Fibroblast of lung (primary cell): ENCODE data around the gene BTBD9. TPM values are rescaled to one million over a fixed set of nuclear protein-coding genes. Genes with fewer than 3 reads are reported as not detected.

Experiments
- DNase-seq, 2 donors: peaks; one replicate each; pipeline versions ENCODE4 v3.0.0 to v3.0.0-alpha.2; 2010; ENCODE audit warnings: low read depth in 2 of 2
- H2AFZ ChIP-seq: 2 replicates; pipeline ENCODE4 v1.5.1; 2012; ENCODE audit warnings: low read length, control low read depth, inconsistent platforms
- H3K27ac ChIP-seq: 2 replicates; pipeline ENCODE4 v1.5.1; 2011; ENCODE audit warnings: low read length, control low read depth; ENCODE audit not compliant: insufficient read depth
- H3K27me3 ChIP-seq: 2 replicates; pipeline ENCODE4 v1.5.1; 2011; ENCODE audit warnings: mild to moderate bottlenecking, low read length; ENCODE audit not compliant: control insufficient read depth, insufficient read depth
- H3K36me3 ChIP-seq: 2 replicates; pipeline ENCODE4 v1.5.1; 2011; ENCODE audit warnings: low read length; ENCODE audit not compliant: control insufficient read depth, insufficient read depth
- H3K4me1 ChIP-seq: 2 replicates; pipeline ENCODE4 v1.5.1; 2011; ENCODE audit warnings: low read length; ENCODE audit not compliant: control insufficient read depth, insufficient read depth; ENCODE audit errors: extremely low read depth
- H3K4me2 ChIP-seq: 2 replicates; pipeline ENCODE4 v1.5.1; 2011; ENCODE audit warnings: low read length, control low read depth; ENCODE audit not compliant: insufficient read depth; ENCODE audit errors: extremely low read depth
- H3K4me3 ChIP-seq, 4 experiments: fragments of 200-600 bp in 1 of 4; sonication (generic) in 1 of 4; replicated peaks in 1 of 4; 2 replicates each; pipeline ENCODE4 v1.5.1; 2011 to 2016; ENCODE audit warnings: low read length in 4 of 4, low read depth in 3 of 4, mild to moderate bottlenecking in 3 of 4, control low read depth in 2 of 4, inconsistent platforms in 1 of 4, mixed read lengths in 1 of 4; ENCODE audit not compliant: insufficient read depth in 1 of 4; ENCODE audit errors: control extremely low read depth in 1 of 4
- H3K79me2 ChIP-seq: 2 replicates; pipeline ENCODE4 v1.5.1; 2012; ENCODE audit warnings: mild to moderate bottlenecking, low read length, inconsistent platforms; ENCODE audit not compliant: control insufficient read depth, insufficient read depth
- H3K9ac ChIP-seq: 2 replicates; pipeline ENCODE4 v1.5.1; 2011; ENCODE audit warnings: mild to moderate bottlenecking, low read length, control low read depth; ENCODE audit not compliant: insufficient read depth
- H3K9me3 ChIP-seq: 2 replicates; pipeline ENCODE4 v1.5.1; 2012; ENCODE audit warnings: low read depth, low read length; ENCODE audit not compliant: control insufficient read depth, insufficient read depth
- H4K20me1 ChIP-seq: 2 replicates; pipeline ENCODE4 v1.5.1; 2011; ENCODE audit warnings: low read length; ENCODE audit not compliant: control insufficient read depth, insufficient read depth; ENCODE audit errors: extremely low read depth
- CTCF ChIP-seq, 2 donors: IDR thresholded peaks in 1 of 2; conservative IDR thresholded peaks in 1 of 2; 1 replicate in 1 of 2; 2 replicates in 1 of 2; pipeline ENCODE4 v1.5.1; 2011 to 2012; ENCODE audit warnings: low read length in 2 of 2, control low read depth in 1 of 2, inconsistent platforms in 1 of 2, low read depth in 1 of 2, mild to moderate bottlenecking in 1 of 2
- EZH2 ChIP-seq: IDR thresholded peaks from 2 replicates; pipeline ENCODE4 v1.5.1; 2012; ENCODE audit warnings: low read length, control low read depth, mild to moderate bottlenecking; ENCODE audit errors: missing control alignments
- polyA plus RNA-seq, 2 donors: library from polyadenylated mRNA; depleted of rRNA in 1 of 2; stranded (reverse) in 1 of 2; unstranded in 1 of 2; fragments of >200 nt; gene quantifications; 2 replicates each; pipeline ENCODE4 v1.2.1, GENCODE V29; 2011 to 2012; ENCODE audit warnings: missing spikeins in 1 of 2
- total RNA-seq: library from RNA; depleted of rRNA; stranded (reverse); fragments of >200 nt; gene quantifications from 2 replicates; pipeline ENCODE4 v1.2.1, GENCODE V29; 2014

Gene BTBD9
- total and polyA plus RNA-seq, 2 donors (not counting 1 experiment from before 2014, with no cell fraction given) = 7.7 to 13.4 TPM

GRCh38 chr6:38183856-38184584 is 455.7 kb downstream of the BTBD9 start:
- Histone ChIP-seq H3K9ac (no peak overlapping the region), H4K20me1 (no peaks in the 10 kb centered on the region), H2AFZ (no peak overlapping the region), H3K4me2 (no peak overlapping the region), H3K4me3 (no peak overlapping the region), H3K9me3 (no peaks in the 10 kb centered on the region), H3K36me3 (no peaks in the 10 kb centered on the region), H3K4me1 (no peaks in the 10 kb centered on the region), H3K79me2 (no peaks in the 10 kb centered on the region), H3K27ac (no peak overlapping the region), H3K27me3 (no peaks in the 10 kb centered on the region)
- DNase-seq = no peak
- no peak for TF ChIP-seq EZH2
- no peak for TF ChIP-seq CTCF (conservative IDR thresholded peaks at IDR 0.05 in 1 of 2, IDR thresholded peaks at IDR 0.05 in 1 of 2; ENCODE audit: low read depth in 1 of 2, low read length in 2 of 2)

- Histone ChIP-seq H3K9ac (no peak overlapping the region), H3K4me1 (no peaks in the 10 kb centered on the region), H3K36me3 (no peaks in the 10 kb centered on the region), H4K20me1 (no peaks in the 10 kb centered on the region), H3K27ac (no peak overlapping the region), H3K4me3 (no peak overlapping the region), H3K27me3 (no peaks in the 10 kb centered on the region), H3K9me3 (no peaks in the 10 kb centered on the region), H2AFZ (no peak overlapping the region), H3K79me2 (no peaks in the 10 kb centered on the region), H3K4me2 (no peak overlapping the region)
- DNase-seq = no peak
- no peak for TF ChIP-seq EZH2
- no peak for TF ChIP-seq CTCF (conservative IDR thresholded peaks at IDR 0.05 in 1 of 2, IDR thresholded peaks at IDR 0.05 in 1 of 2; ENCODE audit: low read depth in 1 of 2, low read length in 2 of 2)
Observed at GRCh38 chr6:38182426-38182825, 457.3 kb downstream of the BTBD9 start.

GRCh38 chr6:38180586-38180985 is 459.1 kb downstream of the BTBD9 start:
- TF ChIP-seq EZH2 (no peak), CTCF (conservative IDR thresholded peaks at IDR 0.05 in 1 of 2, IDR thresholded peaks at IDR 0.05 in 1 of 2; ENCODE audit: low read depth in 1 of 2, low read length in 2 of 2) (no peak)
- H3K9ac ChIP-seq = no peak overlapping the region
- no peak overlapping the region for H3K4me2 ChIP-seq
- no peaks in the 10 kb centered on the region for H3K79me2 ChIP-seq
- no peaks in the 10 kb centered on the region for H3K27me3 ChIP-seq
- no peaks in the 10 kb centered on the region for H3K9me3 ChIP-seq
- H3K36me3 ChIP-seq = no peaks in the 10 kb centered on the region
- H2AFZ ChIP-seq = no peak overlapping the region
- H3K4me3 ChIP-seq = no peak overlapping the region
- no peak for DNase-seq
- H4K20me1 ChIP-seq = no peaks in the 10 kb centered on the region
- no peaks in the 10 kb centered on the region for H3K4me1 ChIP-seq
- no peak overlapping the region for H3K27ac ChIP-seq
